Mesenchymal stem cell (in vitro differentiated cells and primary cell): ENCODE results near the gene VEPH1.

Experiments
- DNase-seq: peaks from one replicate; pipeline ENCODE4 v3.0.0-alpha.2; 2013
- H2AFZ ChIP-seq: one replicate; pipeline ENCODE4 v1.6.1; 2013; ENCODE audit warnings: low read depth, mild to moderate bottlenecking, control low read depth, inconsistent platforms, low read length, moderate library complexity
- H2AK5ac ChIP-seq: 2 replicates; pipeline ENCODE4 v1.6.1; 2013; ENCODE audit warnings: low read length, moderate library complexity, mild to moderate bottlenecking, inconsistent platforms; ENCODE audit not compliant: severe bottlenecking
- H2BK120ac ChIP-seq: one replicate; pipeline ENCODE4 v1.6.1; 2013; ENCODE audit warnings: low read depth, mild to moderate bottlenecking, inconsistent platforms, low read length, moderate library complexity
- H2BK12ac ChIP-seq, 2 experiments: one replicate each; pipeline ENCODE4 v1.6.1; 2013; ENCODE audit warnings: inconsistent platforms in 2 of 2, low read length in 2 of 2, mild to moderate bottlenecking in 2 of 2, moderate library complexity in 2 of 2, control low read depth in 1 of 2
- H2BK15ac ChIP-seq: one replicate; pipeline ENCODE4 v1.6.1; 2013; ENCODE audit warnings: mild to moderate bottlenecking, low read depth, inconsistent platforms; ENCODE audit not compliant: poor library complexity, severe bottlenecking
- H2BK5ac ChIP-seq: 2 replicates; pipeline ENCODE4 v1.6.1; 2013; ENCODE audit warnings: low read depth, mild to moderate bottlenecking, low read length, control low read depth, inconsistent platforms; ENCODE audit not compliant: poor library complexity, severe bottlenecking
- H3K14ac ChIP-seq, 2 experiments: one replicate each; pipeline ENCODE4 v1.6.1; 2013; ENCODE audit warnings: inconsistent platforms in 2 of 2, low read length in 2 of 2, control low read depth in 1 of 2, mild to moderate bottlenecking in 1 of 2, moderate library complexity in 1 of 2
- H3K18ac ChIP-seq, 2 experiments: one replicate each; pipeline ENCODE4 v1.6.1; 2013; ENCODE audit warnings: inconsistent platforms in 2 of 2, low read length in 2 of 2, control low read depth in 1 of 2, low read depth in 1 of 2, mild to moderate bottlenecking in 1 of 2
- H3K23ac ChIP-seq, 2 experiments: one replicate each; pipeline ENCODE4 v1.6.1; 2013; ENCODE audit warnings: inconsistent platforms in 2 of 2, low read length in 2 of 2, mild to moderate bottlenecking in 2 of 2, moderate library complexity in 2 of 2, control low read depth in 1 of 2
- H3K27ac ChIP-seq: 2 replicates; pipeline ENCODE4 v1.5.1; 2013; ENCODE audit warnings: mild to moderate bottlenecking, moderate library complexity, low read length, control low read depth, inconsistent platforms; ENCODE audit not compliant: poor library complexity, severe bottlenecking
- H3K27me3 ChIP-seq, 2 experiments: 2 replicates each; pipeline versions ENCODE4 v1.6.1 to v1.7.0; 2013; ENCODE audit warnings: low read length in 2 of 2, mild to moderate bottlenecking in 2 of 2, moderate library complexity in 2 of 2, control low read depth in 1 of 2, inconsistent platforms in 1 of 2; ENCODE audit not compliant: control insufficient read depth in 1 of 2, insufficient read depth in 1 of 2
- H3K36me3 ChIP-seq, 2 experiments: 2 replicates each; pipeline versions ENCODE4 v1.6.1 to v1.7.0; 2013; ENCODE audit warnings: low read length in 2 of 2, control low read depth in 1 of 2, inconsistent platforms in 1 of 2, low read depth in 1 of 2, mild to moderate bottlenecking in 1 of 2; ENCODE audit not compliant: insufficient read depth in 2 of 2, control insufficient read depth in 1 of 2
- H3K4ac ChIP-seq, 2 experiments: one replicate each; pipeline ENCODE4 v1.6.1; 2013; ENCODE audit warnings: inconsistent platforms in 2 of 2, low read length in 2 of 2, mild to moderate bottlenecking in 2 of 2, moderate library complexity in 2 of 2, control low read depth in 1 of 2, low read depth in 1 of 2
- H3K4me1 ChIP-seq: 2 replicates; pipeline ENCODE4 v1.6.1; 2013; ENCODE audit warnings: low read depth, low read length, control low read depth; ENCODE audit not compliant: control insufficient read depth, insufficient read depth
- H3K4me2 ChIP-seq: 2 replicates; pipeline ENCODE4 v1.6.1; 2013; ENCODE audit warnings: low read length, mild to moderate bottlenecking, inconsistent platforms; ENCODE audit not compliant: poor library complexity, severe bottlenecking
- H3K4me3 ChIP-seq, 2 experiments: 2 replicates each; pipeline versions ENCODE4 v1.5.1 to v1.7.0; 2013; ENCODE audit warnings: low read length in 2 of 2, mild to moderate bottlenecking in 2 of 2, control low read depth in 1 of 2, low read depth in 1 of 2; ENCODE audit not compliant: insufficient read depth in 1 of 2
- H3K79me1 ChIP-seq: replicated peaks from 2 replicates; pipeline ENCODE4 v1.6.1; 2013; ENCODE audit warnings: mild to moderate bottlenecking, control low read depth, low read length, inconsistent platforms; ENCODE audit not compliant: poor library complexity, severe bottlenecking
- H3K9ac ChIP-seq: 2 replicates; pipeline ENCODE4 v1.7.0; 2013; ENCODE audit warnings: mild to moderate bottlenecking, low read length, moderate library complexity
- H3K9me3 ChIP-seq: 2 replicates; pipeline ENCODE4 v1.7.0; 2013; ENCODE audit warnings: mild to moderate bottlenecking, low read length; ENCODE audit not compliant: control insufficient read depth
- H4K8ac ChIP-seq: one replicate; pipeline ENCODE4 v1.6.1; 2013; ENCODE audit warnings: inconsistent platforms, mild to moderate bottlenecking, low read length, moderate library complexity
- H4K91ac ChIP-seq: one replicate; pipeline ENCODE4 v1.6.1; 2013; ENCODE audit warnings: mild to moderate bottlenecking, low read length, inconsistent platforms
- WGBS: methylation state at CpG from one replicate; pipeline ENCODE4 v1.1.7; 2013; ENCODE audit warnings: mixed read lengths; 5-methylcytosine and 5-hydroxymethylcytosine counted together

Gene VEPH1

GRCh38 chr3:157231071-157231470, 272.1 kb downstream of the VEPH1 start:
- 70% methylated on average over 3 of the region's 3 CpGs for WGBS
- no peak overlapping the region for H3K4me3 ChIP-seq

DNA sequence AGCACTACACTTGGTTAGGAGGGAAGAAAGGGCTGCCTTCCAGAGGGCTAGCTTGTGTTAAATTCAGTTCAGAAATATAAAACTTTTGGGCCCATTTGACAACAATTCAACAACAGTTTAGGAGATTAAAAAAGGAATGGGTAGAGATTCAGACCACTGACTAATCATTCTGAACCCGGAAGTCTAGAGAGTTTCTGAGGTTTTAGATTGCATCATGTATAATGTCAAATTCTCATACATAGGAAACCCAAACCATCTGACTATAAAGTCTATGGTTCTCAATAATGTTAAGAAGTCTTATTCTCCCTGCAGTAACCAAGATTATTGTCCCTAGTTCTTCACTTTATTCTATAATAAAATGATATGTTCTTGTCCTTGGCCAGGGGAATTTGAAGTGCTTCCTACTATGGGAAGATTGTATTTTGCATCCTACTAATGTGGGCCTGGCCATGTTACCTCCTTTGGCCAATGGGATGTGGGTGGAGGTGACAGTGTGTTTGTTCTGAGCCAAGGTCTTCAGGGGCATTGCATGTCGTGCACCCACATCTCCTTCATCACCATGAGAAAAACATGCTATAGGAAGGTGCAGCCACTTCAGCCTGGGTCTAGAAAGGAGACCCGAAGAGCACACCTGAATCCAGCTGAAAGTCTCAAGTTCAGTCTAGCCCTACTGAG, 276.9 kb downstream of the VEPH1 start:
- H3K79me1 ChIP-seq = no peaks in the 10 kb centered on the region
- H2BK12ac ChIP-seq = no peak overlapping the region
- H4K8ac ChIP-seq = no peak overlapping the region
- H3K4me1 ChIP-seq = no peaks in the 10 kb centered on the region
- WGBS = 100% methylated on average over 1 of the region's 3 CpGs
- H3K27ac ChIP-seq = no peak overlapping the region
- H2BK15ac ChIP-seq = no peak overlapping the region
- H3K4ac ChIP-seq = no peak overlapping the region
- no peak overlapping the region for H4K91ac ChIP-seq
- H3K27me3 ChIP-seq = no peaks in the 10 kb centered on the region
- no peak overlapping the region for H3K9ac ChIP-seq
- H3K36me3 ChIP-seq = no peaks in the 10 kb centered on the region
- H3K4me3 ChIP-seq = no peak overlapping the region
- H2AFZ ChIP-seq = no peak overlapping the region
- no peak overlapping the region for H3K4me2 ChIP-seq
- H2AK5ac ChIP-seq = no peak overlapping the region
- no peak overlapping the region for H2BK120ac ChIP-seq
- H3K23ac ChIP-seq = no peak overlapping the region
- no peak overlapping the region for H3K14ac ChIP-seq
- no peak overlapping the region for H3K18ac ChIP-seq
- no peaks in the 10 kb centered on the region for H3K9me3 ChIP-seq
- no peak overlapping the region for H2BK5ac ChIP-seq
- no peak for DNase-seq

More at GRCh38 chr3:157231071-157231470, 272.1 kb downstream of the VEPH1 start:
- Histone ChIP-seq H2AFZ (no peak overlapping the region), H3K23ac (no peak overlapping the region), H3K4me1 (no peaks in the 10 kb centered on the region), H3K4me2 (no peak overlapping the region), H2BK12ac (no peak overlapping the region), H3K9me3 (no peaks in the 10 kb centered on the region), H2AK5ac (no peak overlapping the region), H3K27me3 (no peaks in the 10 kb centered on the region), H2BK15ac (no peak overlapping the region), H2BK5ac (no peak overlapping the region), H3K18ac (no peak overlapping the region), H3K79me1 (no peaks in the 10 kb centered on the region), H3K9ac (no peak overlapping the region), H3K36me3 (no peaks in the 10 kb centered on the region), H4K91ac (no peak overlapping the region), H3K27ac (no peak overlapping the region), H4K8ac (no peak overlapping the region), H3K14ac (no peak overlapping the region), H2BK120ac (no peak overlapping the region), H3K4ac (no peak overlapping the region)
- DNase-seq = no peak

DNA sequence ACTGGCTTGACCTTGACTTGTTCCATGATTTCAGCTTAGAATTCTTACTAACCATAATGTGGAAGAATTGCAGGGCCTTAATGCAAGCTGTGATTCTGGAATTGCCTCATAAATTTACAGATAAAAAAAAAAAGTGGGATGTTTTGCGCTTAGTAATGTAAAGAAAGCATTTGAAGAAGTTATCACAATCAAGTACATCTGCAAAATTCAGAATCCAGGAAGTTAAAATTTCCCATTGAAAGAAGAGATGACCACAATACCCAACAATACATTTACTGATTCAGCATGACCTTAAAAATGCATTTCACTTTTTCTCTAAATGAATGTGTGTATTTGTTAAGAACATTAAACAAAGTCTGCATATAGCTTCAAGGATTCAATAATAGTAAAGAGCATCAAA, 278.2 kb downstream of the VEPH1 start:
- Histone ChIP-seq H3K36me3 (no peaks in the 10 kb centered on the region), H3K27me3 (no peaks in the 10 kb centered on the region), H3K4me2 (no peak overlapping the region), H3K23ac (no peak overlapping the region), H2BK120ac (no peak overlapping the region), H4K91ac (no peak overlapping the region), H3K4ac (no peak overlapping the region), H3K79me1 (no peaks in the 10 kb centered on the region), H2AFZ (no peak overlapping the region), H2AK5ac (no peak overlapping the region), H3K4me3 (no peak overlapping the region), H3K14ac (no peak overlapping the region), H4K8ac (no peak overlapping the region), H2BK12ac (no peak overlapping the region), H3K27ac (no peak overlapping the region), H3K9me3 (no peaks in the 10 kb centered on the region), H3K4me1 (no peaks in the 10 kb centered on the region), H3K9ac (no peak overlapping the region), H2BK5ac (no peak overlapping the region), H2BK15ac (no peak overlapping the region), H3K18ac (no peak overlapping the region)
- DNase-seq = no peak
- no CpG with 5 or more reads among the region's 1 CpG for WGBS

DNA sequence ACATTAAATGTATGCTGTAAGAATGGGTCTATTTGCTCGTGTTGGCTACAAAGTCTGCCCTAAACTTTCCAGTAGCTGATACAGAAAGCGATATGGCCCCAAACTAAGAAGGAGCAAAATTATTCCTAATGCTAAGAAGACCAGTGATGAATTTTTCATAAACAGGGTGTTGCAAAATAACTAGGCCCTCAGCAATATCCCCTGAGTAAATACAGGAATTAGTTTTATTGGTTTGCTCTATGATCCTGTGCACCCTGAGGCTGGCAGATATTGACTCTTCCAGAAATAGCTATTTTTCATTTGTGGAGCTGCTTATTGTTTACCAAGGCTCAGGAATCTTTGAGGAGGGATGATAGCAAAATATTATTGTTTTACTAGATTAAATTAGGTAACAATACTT, 282.3 kb downstream of the VEPH1 start:
- WGBS = 92% methylated on average over 2 of the region's 2 CpGs
- no peaks in the 10 kb centered on the region for H3K9me3 ChIP-seq
- H3K4me3 ChIP-seq = no peak overlapping the region
- H3K27me3 ChIP-seq = no peaks in the 10 kb centered on the region
- no peak overlapping the region for H2BK15ac ChIP-seq
- no peak overlapping the region for H3K4ac ChIP-seq
- no peak overlapping the region for H3K9ac ChIP-seq
- H3K27ac ChIP-seq = no peak overlapping the region
- H3K14ac ChIP-seq = no peak overlapping the region
- H3K36me3 ChIP-seq = no peaks in the 10 kb centered on the region
- no peak overlapping the region for H2BK5ac ChIP-seq
- H3K4me2 ChIP-seq = no peak overlapping the region
- no peaks in the 10 kb centered on the region for H3K79me1 ChIP-seq
- H4K8ac ChIP-seq = no peak overlapping the region
- no peaks in the 10 kb centered on the region for H3K4me1 ChIP-seq
- no peak overlapping the region for H2AFZ ChIP-seq
- H3K23ac ChIP-seq = no peak overlapping the region
- H4K91ac ChIP-seq = no peak overlapping the region
- H3K18ac ChIP-seq = no peak overlapping the region
- no peak overlapping the region for H2BK120ac ChIP-seq
- no peak overlapping the region for H2BK12ac ChIP-seq
- H2AK5ac ChIP-seq = no peak overlapping the region
- DNase-seq = no peak
